Breast epithelium (tissue), 3 donors: Measurements from ENCODE around the gene OR9Q1.

ENCODE experiments used
- POLR2AphosphoS5 ChIP-seq, 3 donors: sonication (generic); formaldehyde crosslinking; IDR thresholded peaks; one replicate each; pipeline ENCODE4 v1.6.1; 2017; ENCODE audit warnings: antibody characterized with exemption in 3 of 3
- TF ChIP-seq, protein P1 (sequence below), 3 donors: fragments of 450-650 bp; IDR thresholded peaks; one replicate each; pipeline ENCODE4 v1.5.1; 2016 to 2017; ENCODE audit warnings: antibody characterized with exemption in 3 of 3, mild to moderate bottlenecking in 3 of 3, moderate library complexity in 3 of 3

DNA sequence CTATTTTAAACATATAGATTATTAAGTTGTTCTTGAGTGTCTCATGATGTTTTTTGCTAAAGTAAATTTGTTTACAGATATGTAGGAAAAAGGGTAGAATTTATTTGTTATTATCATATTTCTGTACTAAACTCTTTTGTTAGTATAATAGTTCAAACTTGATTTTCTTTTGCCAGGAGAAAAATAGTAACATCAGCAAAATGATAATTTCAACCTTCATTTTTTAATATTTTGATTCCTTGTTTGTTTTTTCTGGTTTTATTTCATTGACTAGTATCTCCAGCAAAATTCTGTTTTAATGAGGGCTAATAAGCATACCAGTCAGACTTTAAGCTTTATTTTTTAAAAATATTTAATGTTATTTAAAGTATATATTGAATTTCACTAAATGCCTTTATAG, 192.8 kb downstream of the OR9Q1 start:
- TF ChIP-seq, protein P1, sequence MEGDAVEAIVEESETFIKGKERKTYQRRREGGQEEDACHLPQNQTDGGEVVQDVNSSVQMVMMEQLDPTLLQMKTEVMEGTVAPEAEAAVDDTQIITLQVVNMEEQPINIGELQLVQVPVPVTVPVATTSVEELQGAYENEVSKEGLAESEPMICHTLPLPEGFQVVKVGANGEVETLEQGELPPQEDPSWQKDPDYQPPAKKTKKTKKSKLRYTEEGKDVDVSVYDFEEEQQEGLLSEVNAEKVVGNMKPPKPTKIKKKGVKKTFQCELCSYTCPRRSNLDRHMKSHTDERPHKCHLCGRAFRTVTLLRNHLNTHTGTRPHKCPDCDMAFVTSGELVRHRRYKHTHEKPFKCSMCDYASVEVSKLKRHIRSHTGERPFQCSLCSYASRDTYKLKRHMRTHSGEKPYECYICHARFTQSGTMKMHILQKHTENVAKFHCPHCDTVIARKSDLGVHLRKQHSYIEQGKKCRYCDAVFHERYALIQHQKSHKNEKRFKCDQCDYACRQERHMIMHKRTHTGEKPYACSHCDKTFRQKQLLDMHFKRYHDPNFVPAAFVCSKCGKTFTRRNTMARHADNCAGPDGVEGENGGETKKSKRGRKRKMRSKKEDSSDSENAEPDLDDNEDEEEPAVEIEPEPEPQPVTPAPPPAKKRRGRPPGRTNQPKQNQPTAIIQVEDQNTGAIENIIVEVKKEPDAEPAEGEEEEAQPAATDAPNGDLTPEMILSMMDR (IDR thresholded peaks at IDR 0.05), result no peak
- TF ChIP-seq POLR2AphosphoS5 (IDR thresholded peaks at IDR 0.05), result no peak
